Hair follicular keratinocyte (primary cell): Measurements from ENCODE around the gene HNRNPR. TPM values are rescaled to one million over a fixed set of nuclear protein-coding genes. Genes with fewer than 3 reads are reported as not detected.

Experiments used
- total RNA-seq: library from RNA; depleted of rRNA; stranded (reverse); fragments of >200 nt; gene quantifications from 2 replicates; pipeline ENCODE4 v1.2.3, GENCODE V29; 2015

Gene HNRNPR
- 50.4 and 91.4 TPM in 2 replicates for total RNA-seq

GRCh38 chr1:23344111-23344986, at the start of gene HNRNPR:
HNRNPR (minus strand) TSS chr1:23344284; CDS start chr1:23341008, 3,276 bp downstream.

GRCh38 chr1:23369335-23370013, 25.4 kb upstream of the HNRNPR start, which contains the start of gene ZNF436:
ZNF436 (minus strand) TSS chr1:23369836; CDS start chr1:23368005, 1,831 bp downstream.

Other genes starting within 250 kb of the HNRNPR start
- 37.1 and 37.9 TPM in 2 replicates for gene LUZP1, start 175.4 kb downstream of the HNRNPR start, total RNA-seq
- gene HTR1D, start 126.8 kb downstream of the HNRNPR start, total RNA-seq, result 0.27 TPM in 1 of 2 replicates, not detected in the other
- gene ZNF436, start 25.6 kb upstream of the HNRNPR start, total RNA-seq, result 9.0 and 11.6 TPM in 2 replicates
- 1.8 and 5.5 TPM in 2 replicates for gene TCEA3, start 80.5 kb upstream of the HNRNPR start, total RNA-seq
- 12.2 and 20.3 TPM in 2 replicates for gene ASAP3, start 139.9 kb upstream of the HNRNPR start, total RNA-seq
- gene E2F2, start 186.9 kb upstream of the HNRNPR start, total RNA-seq, result 0.08 and 0.23 TPM in 2 replicates
- gene ID3, start 215.2 kb upstream of the HNRNPR start, total RNA-seq, result 20.1 and 35.7 TPM in 2 replicates